Mesendoderm (in vitro differentiated cells): ENCODE results near the gene TMEM204.

Experiments
- DNase-seq: peaks from one replicate; pipeline ENCODE4 v3.0.0; 2013
- H2AK5ac ChIP-seq: 2 replicates; pipeline ENCODE4 v1.6.1; 2013; ENCODE audit warnings: low read length, inconsistent platforms
- H2BK120ac ChIP-seq: 2 replicates; pipeline ENCODE4 v1.6.1; 2013; ENCODE audit warnings: low read depth, mild to moderate bottlenecking, low read length, moderate library complexity, mixed read lengths
- H2BK15ac ChIP-seq: replicated peaks from 2 replicates; pipeline ENCODE4 v1.6.1; 2013; ENCODE audit warnings: low read depth, mild to moderate bottlenecking, moderate library complexity
- H2BK5ac ChIP-seq: 2 replicates; pipeline ENCODE4 v1.6.1; 2013; ENCODE audit warnings: low read length, inconsistent platforms
- H3K18ac ChIP-seq: 2 replicates; pipeline ENCODE4 v1.6.1; 2013; ENCODE audit warnings: mild to moderate bottlenecking, low read length, mixed read lengths
- H3K23ac ChIP-seq: one replicate; pipeline ENCODE4 v1.6.1; 2013; ENCODE audit warnings: low read length
- H3K27ac ChIP-seq: 2 replicates; pipeline ENCODE4 v1.5.1; 2013; ENCODE audit warnings: low read depth, mild to moderate bottlenecking, inconsistent platforms, low read length, moderate library complexity
- H3K27me3 ChIP-seq: 2 replicates; pipeline ENCODE4 v1.6.1; 2013; ENCODE audit warnings: low read length, control low read depth, mild to moderate bottlenecking, inconsistent platforms; ENCODE audit not compliant: insufficient read depth, poor library complexity
- H3K36me3 ChIP-seq: 2 replicates; pipeline ENCODE4 v1.6.1; 2013; ENCODE audit warnings: low read length, inconsistent platforms; ENCODE audit not compliant: control insufficient read depth, insufficient read depth
- H3K4ac ChIP-seq: one replicate; pipeline ENCODE4 v1.6.1; 2013; ENCODE audit warnings: low read depth, mild to moderate bottlenecking, low read length, moderate library complexity
- H3K4me1 ChIP-seq: 2 replicates; pipeline ENCODE4 v1.6.1; 2013; ENCODE audit warnings: low read depth, low read length, inconsistent platforms; ENCODE audit not compliant: control insufficient read depth
- H3K4me2 ChIP-seq: 2 replicates; pipeline ENCODE4 v1.6.1; 2013; ENCODE audit warnings: low read length
- H3K4me3 ChIP-seq: 2 replicates; pipeline ENCODE4 v1.5.1; 2013; ENCODE audit warnings: mild to moderate bottlenecking, low read length
- H3K56ac ChIP-seq: one replicate; pipeline ENCODE4 v1.6.1; 2013; ENCODE audit warnings: low read length
- H3K79me1 ChIP-seq: 2 replicates; pipeline ENCODE4 v1.6.1; 2013; ENCODE audit warnings: low read length, inconsistent platforms
- H3K79me2 ChIP-seq: 2 replicates; pipeline ENCODE4 v1.6.1; 2013; ENCODE audit warnings: mild to moderate bottlenecking, low read length; ENCODE audit not compliant: control insufficient read depth, insufficient read depth
- H3K9ac ChIP-seq: 2 replicates; pipeline ENCODE4 v1.6.1; 2013; ENCODE audit warnings: low read length, inconsistent platforms
- H4K5ac ChIP-seq: one replicate; pipeline ENCODE4 v1.6.1; 2013; ENCODE audit warnings: low read length
- H4K8ac ChIP-seq: one replicate; pipeline ENCODE4 v1.6.1; 2013; ENCODE audit warnings: low read depth, mild to moderate bottlenecking, control low read depth, low read length, moderate library complexity
- WGBS: extraction: QIAGEN DNeasy Blood & Tissue Kit; methylation state at CpG from one replicate; pipeline ENCODE4 v1.1.7; 2013; ENCODE audit warnings: low lambda C conversion rate, missing lambda C conversion rate; ENCODE audit not compliant: insufficient coverage; ENCODE audit errors: extremely low coverage; 5-methylcytosine and 5-hydroxymethylcytosine counted together

The TMEM204 gene

DNA sequence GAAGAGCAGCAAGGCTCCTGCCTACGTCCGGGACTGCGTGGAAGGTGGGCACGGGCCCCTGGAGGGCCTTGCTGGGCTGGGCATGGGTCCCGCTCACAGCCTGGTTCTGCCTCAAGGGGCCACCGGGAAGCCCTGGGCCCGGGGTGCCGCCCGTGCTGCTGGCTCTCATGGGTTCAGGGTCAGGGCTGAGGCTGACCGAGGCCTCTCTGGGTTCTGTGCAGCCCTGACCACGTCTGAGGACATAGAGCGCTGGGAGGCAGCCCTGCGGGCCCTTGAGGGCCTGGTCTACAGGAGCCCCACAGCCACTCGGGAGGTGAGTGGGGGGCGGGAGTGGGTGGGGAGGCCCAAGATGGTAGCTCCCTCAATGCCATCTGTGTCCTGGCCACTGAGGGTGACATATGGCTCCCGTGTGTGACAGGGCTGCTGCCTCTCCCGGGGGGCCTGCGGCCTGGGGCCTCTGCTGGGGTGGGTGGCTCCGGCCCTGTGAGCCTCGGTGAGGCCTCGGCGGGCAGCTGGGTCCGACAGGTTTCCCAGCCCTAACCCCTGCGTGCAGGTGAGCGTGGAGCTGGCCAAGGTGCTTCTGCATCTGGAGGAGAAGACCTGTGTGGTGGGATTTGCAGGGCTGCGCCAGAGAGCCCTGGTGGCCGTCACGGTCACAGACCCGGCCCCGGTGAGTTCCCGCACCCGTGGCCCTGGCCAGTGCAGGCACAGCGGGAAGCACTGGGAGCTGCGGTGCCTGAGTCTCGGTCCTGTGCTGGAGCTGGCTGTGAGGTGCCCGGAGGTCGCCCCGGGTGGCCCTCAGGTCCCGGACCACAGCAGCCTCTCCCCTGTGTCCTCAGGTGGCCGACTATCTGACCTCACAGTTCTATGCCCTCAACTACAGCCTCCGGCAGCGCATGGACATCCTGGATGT lies 31.1 kb upstream of the TMEM204 start:
- no peak overlapping the region for H3K4ac ChIP-seq
- H3K9ac ChIP-seq = no peak overlapping the region
- H3K4me1 ChIP-seq = no peaks in the 10 kb centered on the region
- no peak overlapping the region for H3K27ac ChIP-seq
- H3K4me3 ChIP-seq = no peak overlapping the region
- no peak overlapping the region for H4K5ac ChIP-seq
- H3K4me2 ChIP-seq = no peak overlapping the region
- no peak for DNase-seq
- H4K8ac ChIP-seq = no peak overlapping the region
- H2BK5ac ChIP-seq = no peak overlapping the region
- peaks cover 6% of the 10 kb centered on the region for H3K36me3 ChIP-seq
- no peak overlapping the region for H3K23ac ChIP-seq
- H3K18ac ChIP-seq = no peak overlapping the region
- H3K79me1 ChIP-seq = no peaks in the 10 kb centered on the region
- H3K27me3 ChIP-seq = no peaks in the 10 kb centered on the region
- no peak overlapping the region for H2AK5ac ChIP-seq
- no peak overlapping the region for H2BK120ac ChIP-seq
- WGBS = no CpG with 5 or more reads among the region's 42 CpGs
- no peaks in the 10 kb centered on the region for H3K79me2 ChIP-seq
- no peak overlapping the region for H3K56ac ChIP-seq
- no peak overlapping the region for H2BK15ac ChIP-seq

DNA sequence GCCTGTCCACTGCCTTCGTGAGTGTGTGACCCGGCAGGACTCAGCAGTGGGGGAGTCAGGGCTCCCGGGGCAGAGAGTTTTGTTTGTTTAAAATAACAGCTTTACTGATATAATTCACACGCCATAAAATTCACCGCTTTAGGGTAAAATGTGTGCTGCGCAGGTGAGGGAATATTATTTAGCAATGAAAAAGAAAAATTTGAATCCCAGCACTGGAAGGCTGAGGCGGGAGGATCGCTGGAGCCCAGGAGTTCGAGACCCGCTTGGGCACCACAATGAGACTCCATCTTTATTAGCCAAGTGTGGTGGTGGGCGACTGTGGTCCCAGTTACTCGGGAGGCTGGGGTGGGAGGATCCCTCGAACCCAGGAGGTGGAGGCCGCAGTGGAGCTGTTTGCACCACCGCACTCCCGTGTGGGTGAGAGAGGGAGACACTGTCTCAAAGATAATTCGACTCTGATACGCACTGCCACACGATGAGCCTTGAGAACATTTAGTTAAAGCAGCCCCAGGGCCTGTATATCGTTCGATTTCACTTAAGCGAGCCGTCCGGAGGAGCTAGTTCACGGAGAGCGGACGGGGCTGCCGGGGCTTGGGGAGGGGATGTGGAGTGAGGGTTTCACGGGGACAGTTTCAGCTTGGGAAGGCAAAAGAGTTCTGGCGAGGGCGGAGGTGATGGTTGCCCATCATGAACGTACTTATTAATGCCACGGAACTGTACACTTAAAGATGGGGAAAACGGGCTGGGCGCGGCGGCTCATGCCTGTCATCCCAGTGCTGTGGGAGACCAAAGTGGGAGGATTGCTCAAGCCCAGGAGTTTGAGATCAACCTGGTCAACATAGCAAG lies 30.1 kb upstream of the TMEM204 start:
- Histone ChIP-seq H3K4me3 (no peak overlapping the region), H3K18ac (no peak overlapping the region), H3K4ac (no peak overlapping the region), H3K9ac (no peak overlapping the region), H3K27ac (no peak overlapping the region), H4K8ac (no peak overlapping the region), H2AK5ac (no peak overlapping the region), H3K4me1 (no peaks in the 10 kb centered on the region), H3K79me2 (no peaks in the 10 kb centered on the region), H2BK5ac (no peak overlapping the region), H3K36me3 (peaks cover 6% of the 10 kb centered on the region), H3K23ac (no peak overlapping the region), H3K27me3 (no peaks in the 10 kb centered on the region), H3K79me1 (no peaks in the 10 kb centered on the region), H4K5ac (no peak overlapping the region), H2BK15ac (no peak overlapping the region), H2BK120ac (no peak overlapping the region), H3K4me2 (no peak overlapping the region), H3K56ac (no peak overlapping the region)
- DNase-seq = no peak
- WGBS = no CpG with 5 or more reads among the region's 37 CpGs

DNA sequence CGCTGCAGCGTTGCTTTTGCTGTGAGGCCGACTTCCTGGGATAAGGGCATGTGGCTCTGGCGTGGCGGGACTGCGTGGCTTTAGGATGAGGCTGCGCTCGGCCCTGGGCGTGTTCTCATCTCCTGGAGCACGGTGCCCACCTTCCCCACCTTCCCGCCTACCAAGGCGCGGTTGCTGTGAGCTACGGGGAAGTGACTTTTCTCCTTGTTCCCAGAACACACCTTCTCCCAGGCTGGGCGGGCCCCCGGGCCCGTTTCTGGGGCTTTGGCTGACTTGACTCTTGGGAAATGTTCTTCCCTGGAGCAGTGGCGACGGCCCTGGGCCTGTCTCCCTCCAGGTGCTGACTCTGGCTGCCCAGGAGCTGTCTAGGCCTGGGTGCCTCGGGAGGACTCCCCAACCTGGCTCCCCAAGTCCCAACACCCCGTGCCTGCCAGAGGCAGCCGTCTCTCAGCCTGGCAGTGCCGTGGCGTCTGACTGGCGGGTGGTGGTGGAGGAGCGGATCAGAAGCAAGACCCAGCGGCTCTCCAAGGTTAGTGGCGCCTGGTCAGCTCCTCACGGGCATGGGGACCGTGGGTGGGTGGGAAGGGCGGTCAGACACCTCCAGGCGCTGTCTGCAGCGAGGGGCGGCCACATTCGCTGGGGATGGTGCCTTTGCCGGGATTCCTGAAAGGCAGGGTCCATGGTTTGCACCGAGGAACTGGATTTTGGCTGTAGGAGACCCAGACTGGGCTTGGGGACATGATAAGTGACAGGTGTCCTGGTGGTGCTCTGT lies 28.2 kb upstream of the TMEM204 start:
- no peak for DNase-seq
- no CpG with 5 or more reads among the region's 37 CpGs for WGBS

DNA sequence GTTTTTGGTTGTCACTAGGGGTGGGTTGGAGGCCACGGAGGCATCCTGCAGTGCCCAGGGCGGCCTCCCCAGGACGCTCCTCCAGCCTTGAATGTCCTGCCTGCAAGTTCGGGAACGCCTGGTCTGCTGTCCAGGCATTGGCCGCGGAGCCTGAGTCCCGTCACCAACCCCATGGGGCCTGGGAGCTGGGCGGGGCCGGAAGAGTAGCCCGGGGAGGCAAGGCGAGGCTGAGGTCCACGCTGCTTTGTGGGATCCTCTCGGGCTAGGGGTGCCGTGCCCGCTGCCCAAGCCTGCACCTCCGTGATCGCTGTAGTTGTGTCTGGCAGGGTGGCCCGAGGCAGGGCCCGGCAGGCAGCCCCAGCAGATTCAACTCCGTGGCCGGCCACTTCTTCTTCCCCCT lies 27.6 kb upstream of the TMEM204 start:
- Histone ChIP-seq H2AK5ac (no peak overlapping the region), H3K9ac (no peak overlapping the region), H3K4me1 (no peaks in the 10 kb centered on the region), H3K4ac (no peak overlapping the region), H3K27ac (no peak overlapping the region), H3K4me3 (no peak overlapping the region), H3K18ac (no peak overlapping the region), H4K8ac (no peak overlapping the region), H3K4me2 (no peak overlapping the region), H3K56ac (no peak overlapping the region), H3K79me1 (no peaks in the 10 kb centered on the region), H2BK120ac (no peak overlapping the region), H2BK5ac (no peak overlapping the region), H2BK15ac (no peak overlapping the region), H3K36me3 (peaks cover 6% of the 10 kb centered on the region), H4K5ac (no peak overlapping the region), H3K23ac (no peak overlapping the region), H3K27me3 (no peaks in the 10 kb centered on the region), H3K79me2 (no peaks in the 10 kb centered on the region)
- no peak for DNase-seq
- no CpG with 5 or more reads among the region's 22 CpGs for WGBS

More for the DNA sequence above, 28.2 kb upstream of the TMEM204 start:
- Histone ChIP-seq H4K5ac (no peak overlapping the region), H3K4me3 (no peak overlapping the region), H2BK120ac (no peak overlapping the region), H3K9ac (no peak overlapping the region), H3K4ac (no peak overlapping the region), H3K23ac (no peak overlapping the region), H3K56ac (no peak overlapping the region), H3K27ac (no peak overlapping the region), H2BK5ac (no peak overlapping the region), H3K79me2 (no peaks in the 10 kb centered on the region), H3K4me1 (no peaks in the 10 kb centered on the region), H2BK15ac (no peak overlapping the region), H3K18ac (no peak overlapping the region), H3K79me1 (no peaks in the 10 kb centered on the region), H4K8ac (no peak overlapping the region), H3K27me3 (no peaks in the 10 kb centered on the region), H2AK5ac (no peak overlapping the region), H3K36me3 (peaks cover 6% of the 10 kb centered on the region), H3K4me2 (no peak overlapping the region)

DNA sequence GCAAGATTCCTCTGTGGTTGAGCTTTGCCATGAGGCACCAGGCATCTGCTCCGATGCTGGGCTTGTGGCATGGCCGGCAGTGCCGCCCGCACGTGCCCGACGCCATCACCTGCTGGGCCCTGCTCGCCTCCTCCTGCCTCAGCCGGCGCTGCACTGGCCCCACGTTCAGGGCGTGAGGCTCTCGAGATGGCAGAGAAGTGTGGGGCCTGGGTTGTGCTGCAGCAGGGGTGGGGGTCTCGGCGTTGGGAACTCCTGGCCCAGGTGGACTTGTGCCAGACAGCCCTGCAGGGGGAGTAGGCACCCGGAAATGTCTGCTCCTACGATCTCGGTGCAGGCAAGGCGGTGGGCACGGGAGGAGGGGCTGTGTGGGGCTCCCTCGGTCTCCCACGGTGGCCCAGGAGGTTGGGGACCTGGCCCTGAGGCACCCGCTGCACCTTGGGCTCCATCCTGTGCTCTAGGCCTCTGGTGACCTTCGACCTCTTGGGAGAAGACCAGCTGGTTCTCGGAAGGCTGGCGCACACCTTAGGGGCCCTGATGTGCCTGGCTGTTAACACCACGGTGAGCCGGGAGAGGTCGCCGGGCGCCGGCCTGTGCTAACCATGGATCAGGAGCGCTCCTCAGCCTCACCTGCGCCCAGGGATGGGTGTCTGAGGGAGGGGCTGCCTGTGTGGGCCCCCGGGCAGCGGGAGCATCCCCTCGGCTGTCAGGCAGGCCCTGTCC lies 26.8 kb upstream of the TMEM204 start:
- no peak overlapping the region for H2AK5ac ChIP-seq
- no peak overlapping the region for H2BK15ac ChIP-seq
- H4K5ac ChIP-seq = no peak overlapping the region
- H3K27ac ChIP-seq = no peak overlapping the region
- no peak overlapping the region for H3K23ac ChIP-seq
- DNase-seq = no peak
- no peaks in the 10 kb centered on the region for H3K79me1 ChIP-seq
- H3K18ac ChIP-seq = no peak overlapping the region
- no peak overlapping the region for H3K4ac ChIP-seq
- H2BK120ac ChIP-seq = no peak overlapping the region
- no peak overlapping the region for H3K9ac ChIP-seq
- WGBS = no CpG with 5 or more reads among the region's 37 CpGs
- no peaks in the 10 kb centered on the region for H3K79me2 ChIP-seq
- H3K27me3 ChIP-seq = no peaks in the 10 kb centered on the region
- no peak overlapping the region for H4K8ac ChIP-seq
- no peaks in the 10 kb centered on the region for H3K4me1 ChIP-seq
- no peak overlapping the region for H3K4me2 ChIP-seq
- H2BK5ac ChIP-seq = no peak overlapping the region
- H3K4me3 ChIP-seq = no peak overlapping the region
- H3K56ac ChIP-seq = no peak overlapping the region
- H3K36me3 ChIP-seq = peaks cover 6% of the 10 kb centered on the region
